ENCODE results near the gene WDFY4.

WDFY4 gene

GRCh38 chr10:48767373-48768143 is 82.9 kb downstream of the WDFY4 start:
- H3K27me3 ChIP-seq (ENCODE audit: control insufficient read depth, insufficient read depth, low read length), result no peaks in the 10 kb centered on the region
- no peak overlapping the region for H3K4me3 ChIP-seq (ENCODE audit: low read length)
- H3K9ac ChIP-seq (ENCODE audit: low read length), result no peak overlapping the region
- no peaks in the 10 kb centered on the region for H3K4me1 ChIP-seq (ENCODE audit: control insufficient read depth, insufficient read depth, low read length)
- H3K36me3 ChIP-seq (ENCODE audit: control insufficient read depth, insufficient read depth, low read length), result no peaks in the 10 kb centered on the region
- no peak overlapping the region for H3K27ac ChIP-seq (ENCODE audit: low read depth, low read length)

DNA sequence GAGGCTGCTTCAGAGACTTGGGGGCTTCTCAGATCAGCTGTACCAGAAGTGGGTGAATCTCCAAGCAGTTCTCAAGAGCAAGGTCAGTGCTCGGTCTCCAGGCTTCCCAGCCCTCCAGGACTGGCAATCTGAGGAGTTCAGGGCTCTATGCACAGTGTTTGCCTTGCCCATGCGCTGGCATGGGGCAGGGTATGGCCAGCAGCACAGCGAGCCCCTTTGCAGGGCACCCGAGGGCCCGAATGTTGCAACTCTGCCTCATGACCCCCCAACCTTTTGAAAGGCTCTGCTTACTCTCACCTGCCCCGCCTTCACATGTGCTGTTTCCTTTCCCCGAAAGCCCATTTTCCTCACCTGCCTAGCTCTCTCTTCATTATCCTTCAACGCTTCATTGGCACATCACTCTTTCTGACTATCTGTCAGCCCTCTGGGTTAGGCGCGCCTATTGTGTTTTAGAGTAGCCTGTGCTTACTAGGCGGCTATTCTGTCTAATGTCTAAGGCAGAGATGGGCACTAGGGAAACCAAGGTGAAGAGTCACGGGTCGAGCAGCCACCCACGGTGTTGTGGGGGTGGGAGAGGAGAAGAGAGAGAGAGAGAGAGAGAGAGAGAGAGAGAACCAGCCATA is 83.6 kb downstream of the WDFY4 start:
- Histone ChIP-seq H3K27ac (ENCODE audit: low read depth, low read length) (no peak overlapping the region), H3K4me3 (ENCODE audit: low read length) (no peak overlapping the region), H3K36me3 (ENCODE audit: control insufficient read depth, insufficient read depth, low read length) (no peaks in the 10 kb centered on the region), H3K4me1 (ENCODE audit: control insufficient read depth, insufficient read depth, low read length) (no peaks in the 10 kb centered on the region), H3K9ac (ENCODE audit: low read length) (no peak overlapping the region), H3K27me3 (ENCODE audit: control insufficient read depth, insufficient read depth, low read length) (no peaks in the 10 kb centered on the region)

DNA sequence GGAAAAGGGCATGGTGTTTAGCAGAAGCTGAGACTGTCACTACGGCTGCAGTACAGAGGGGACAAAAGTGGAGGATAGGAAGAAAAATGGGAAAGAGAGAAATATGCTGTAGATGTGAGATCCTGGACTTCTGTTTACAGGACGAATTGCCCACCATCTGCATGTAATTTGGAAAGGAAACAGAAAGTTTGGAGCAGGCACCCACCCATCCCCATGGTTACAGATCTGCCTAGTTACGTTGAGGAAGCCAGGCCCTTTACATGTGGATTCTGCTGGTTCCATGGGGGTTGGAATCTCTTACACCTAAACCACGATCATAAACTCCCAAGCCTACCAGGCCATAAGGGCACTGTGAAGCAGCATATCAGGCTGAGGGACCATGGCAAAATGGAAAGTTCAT is 84.3 kb downstream of the WDFY4 start:
- Histone ChIP-seq H3K4me1 (ENCODE audit: control insufficient read depth, insufficient read depth, low read length) (no peaks in the 10 kb centered on the region), H3K36me3 (ENCODE audit: control insufficient read depth, insufficient read depth, low read length) (no peaks in the 10 kb centered on the region), H3K9ac (ENCODE audit: low read length) (no peak overlapping the region), H3K27me3 (ENCODE audit: control insufficient read depth, insufficient read depth, low read length) (no peaks in the 10 kb centered on the region), H3K27ac (ENCODE audit: low read depth, low read length) (no peak overlapping the region), H3K4me3 (ENCODE audit: low read length) (no peak overlapping the region)

DNA sequence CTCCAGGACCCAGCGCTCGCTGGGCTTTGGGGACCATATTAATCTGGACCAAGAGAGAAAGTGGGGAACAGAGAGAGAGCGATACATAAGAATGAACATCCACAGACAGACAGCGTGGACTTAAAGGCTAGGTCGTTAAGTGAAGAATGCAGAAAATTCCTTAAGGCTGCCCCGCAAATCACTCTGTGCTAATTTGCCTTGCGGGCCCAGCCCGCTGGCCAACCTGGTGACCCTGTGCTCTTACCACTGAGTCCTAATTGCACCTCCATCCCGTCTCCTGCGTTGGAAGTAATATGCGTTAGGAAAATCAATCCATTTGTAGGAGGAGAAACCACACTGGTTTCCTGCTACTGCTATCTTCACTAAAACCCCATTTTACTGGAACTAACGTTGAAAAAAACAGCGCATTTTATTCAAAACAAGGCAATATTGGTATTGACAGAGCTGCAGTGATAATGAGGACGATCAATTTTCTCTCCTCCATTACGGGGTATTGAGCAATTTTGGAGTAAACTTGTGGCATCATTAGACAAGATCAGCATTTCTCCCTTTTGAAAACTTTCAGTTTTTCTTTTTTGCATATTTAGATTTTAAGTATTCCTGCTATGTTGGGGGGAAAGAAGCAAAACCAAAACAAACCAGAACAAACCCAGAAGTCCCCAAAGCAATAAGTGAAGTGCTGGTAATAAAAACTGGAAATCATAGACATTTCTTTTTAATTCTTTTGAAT is 85.2 kb downstream of the WDFY4 start:
- Histone ChIP-seq H3K27me3 (ENCODE audit: control insufficient read depth, insufficient read depth, low read length) (no peaks in the 10 kb centered on the region), H3K27ac (ENCODE audit: low read depth, low read length) (no peak overlapping the region), H3K36me3 (ENCODE audit: control insufficient read depth, insufficient read depth, low read length) (no peaks in the 10 kb centered on the region), H3K4me3 (ENCODE audit: low read length) (no peak overlapping the region), H3K4me1 (ENCODE audit: control insufficient read depth, insufficient read depth, low read length) (no peaks in the 10 kb centered on the region), H3K9ac (ENCODE audit: low read length) (no peak overlapping the region)

- no peak overlapping the region for H3K9ac ChIP-seq (ENCODE audit: low read length)
- no peak overlapping the region for H3K27ac ChIP-seq (ENCODE audit: low read depth, low read length)
- H3K27me3 ChIP-seq (ENCODE audit: control insufficient read depth, insufficient read depth, low read length), result no peaks in the 10 kb centered on the region
- H3K4me3 ChIP-seq (ENCODE audit: low read length), result no peak overlapping the region
- no peaks in the 10 kb centered on the region for H3K36me3 ChIP-seq (ENCODE audit: control insufficient read depth, insufficient read depth, low read length)
- H3K4me1 ChIP-seq (ENCODE audit: control insufficient read depth, insufficient read depth, low read length), result no peaks in the 10 kb centered on the region
Measured at GRCh38 chr10:48770561-48771089, 86.0 kb downstream of the WDFY4 start.

DNA sequence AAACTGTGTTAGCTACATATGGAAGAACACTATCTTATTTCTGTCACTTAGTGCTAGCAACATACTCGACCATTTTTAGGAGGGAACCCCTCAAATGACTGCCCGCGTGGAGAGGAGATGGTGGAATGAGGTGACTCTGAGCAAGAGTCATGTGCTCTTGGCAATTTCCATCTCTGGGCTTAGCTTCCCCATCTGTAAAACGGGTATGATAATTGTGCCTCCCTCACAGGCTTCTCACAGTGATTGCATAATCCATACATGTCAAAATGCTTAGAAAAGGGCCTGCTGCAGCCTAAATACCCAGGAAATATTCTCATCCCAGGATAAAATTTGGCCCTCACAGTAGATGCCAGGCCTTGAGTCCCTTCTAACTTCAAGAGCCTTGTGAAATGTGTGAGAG is 86.6 kb downstream of the WDFY4 start:
- Histone ChIP-seq H3K36me3 (ENCODE audit: control insufficient read depth, insufficient read depth, low read length) (no peaks in the 10 kb centered on the region), H3K9ac (ENCODE audit: low read length) (no peak overlapping the region), H3K27me3 (ENCODE audit: control insufficient read depth, insufficient read depth, low read length) (no peaks in the 10 kb centered on the region), H3K4me1 (ENCODE audit: control insufficient read depth, insufficient read depth, low read length) (no peaks in the 10 kb centered on the region), H3K27ac (ENCODE audit: low read depth, low read length) (no peak overlapping the region), H3K4me3 (ENCODE audit: low read length) (no peak overlapping the region)

DNA sequence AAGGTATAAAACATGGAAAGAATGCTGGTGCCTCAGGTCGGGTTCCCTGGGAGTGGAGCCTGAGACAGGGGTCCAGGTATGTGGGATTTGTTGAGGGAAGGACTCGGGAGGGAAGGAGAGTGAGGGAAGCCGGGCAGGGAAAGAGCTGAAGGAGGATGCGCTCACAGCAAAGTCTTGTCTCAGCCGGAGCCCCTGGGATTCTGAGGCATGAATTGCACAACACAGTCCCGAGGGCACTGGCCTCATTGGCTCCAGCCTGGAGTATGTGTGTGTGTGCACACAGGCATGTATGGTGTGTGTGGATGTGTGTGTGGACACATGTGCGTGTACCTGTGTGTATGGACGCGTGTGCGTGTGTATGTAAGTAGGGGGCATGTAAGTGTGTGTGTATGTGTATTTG is 87.4 kb downstream of the WDFY4 start:
- Histone ChIP-seq H3K4me3 (ENCODE audit: low read length) (no peak overlapping the region), H3K4me1 (ENCODE audit: control insufficient read depth, insufficient read depth, low read length) (no peaks in the 10 kb centered on the region), H3K27me3 (ENCODE audit: control insufficient read depth, insufficient read depth, low read length) (no peaks in the 10 kb centered on the region), H3K27ac (ENCODE audit: low read depth, low read length) (no peak overlapping the region), H3K36me3 (ENCODE audit: control insufficient read depth, insufficient read depth, low read length) (no peaks in the 10 kb centered on the region), H3K9ac (ENCODE audit: low read length) (no peak overlapping the region)

DNA sequence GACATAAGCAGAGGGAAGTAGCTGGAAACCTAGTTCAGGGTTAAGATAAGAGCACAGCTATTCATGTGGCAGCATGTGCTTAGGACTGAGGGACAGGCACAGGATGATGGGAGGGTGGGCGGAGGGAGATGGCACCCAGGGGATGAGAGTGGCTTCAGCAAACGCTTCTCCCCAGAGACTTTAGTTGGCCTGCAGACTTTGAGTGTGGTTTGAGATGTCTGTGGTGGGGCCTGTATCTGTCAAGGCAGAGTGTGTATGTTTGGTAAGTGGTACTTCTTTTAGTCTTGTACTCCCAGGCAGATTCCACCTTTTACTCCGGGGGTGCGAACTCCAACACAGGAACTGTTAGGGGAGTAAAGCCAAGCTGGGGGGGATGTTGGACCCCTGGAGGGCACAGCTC is 88.9 kb downstream of the WDFY4 start:
- no peaks in the 10 kb centered on the region for H3K4me1 ChIP-seq (ENCODE audit: control insufficient read depth, insufficient read depth, low read length)
- no peak overlapping the region for H3K27ac ChIP-seq (ENCODE audit: low read depth, low read length)
- no peaks in the 10 kb centered on the region for H3K27me3 ChIP-seq (ENCODE audit: control insufficient read depth, insufficient read depth, low read length)
- no peak overlapping the region for H3K9ac ChIP-seq (ENCODE audit: low read length)
- H3K4me3 ChIP-seq (ENCODE audit: low read length), result no peak overlapping the region
- H3K36me3 ChIP-seq (ENCODE audit: control insufficient read depth, insufficient read depth, low read length), result no peaks in the 10 kb centered on the region

DNA sequence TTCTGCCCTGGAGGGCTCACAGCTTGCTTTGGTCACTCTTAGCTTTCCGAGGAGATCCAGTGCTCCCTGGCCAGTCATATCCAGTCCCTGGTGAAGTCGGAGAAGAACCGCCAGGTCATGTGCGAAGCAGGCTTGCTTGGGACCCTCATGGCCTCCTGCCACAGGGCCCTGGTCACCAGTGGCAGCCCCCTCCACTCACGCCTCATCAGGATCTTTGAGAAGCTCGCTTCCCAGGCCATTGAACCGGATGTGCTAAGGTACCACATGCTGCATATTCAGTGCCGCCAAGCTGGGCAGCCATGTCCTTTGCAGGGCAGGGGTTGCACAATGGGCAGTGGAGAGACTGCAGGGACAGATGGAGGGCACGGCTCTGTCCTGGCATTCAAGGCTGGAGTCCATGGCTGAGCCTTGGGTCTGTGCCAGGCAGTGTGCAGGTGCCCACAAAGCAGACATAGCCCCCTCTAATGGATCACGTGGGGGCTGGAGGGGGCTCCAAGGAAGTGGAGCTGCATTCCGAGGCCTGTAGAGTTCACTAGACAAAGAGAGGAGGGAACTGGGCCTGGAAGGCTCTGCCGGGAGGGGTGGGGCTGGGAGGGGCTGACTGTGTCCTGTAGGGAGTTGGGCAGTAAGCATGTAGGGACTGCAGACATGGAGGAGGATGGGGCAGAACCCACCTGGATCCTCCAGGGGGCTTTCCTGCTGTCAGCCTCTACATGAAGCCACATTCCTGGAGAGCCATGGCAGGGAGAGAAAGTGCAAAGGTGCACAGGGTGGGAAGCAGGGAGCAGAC is 89.9 kb downstream of the WDFY4 start:
- no peaks in the 10 kb centered on the region for H3K4me1 ChIP-seq (ENCODE audit: control insufficient read depth, insufficient read depth, low read length)
- H3K36me3 ChIP-seq (ENCODE audit: control insufficient read depth, insufficient read depth, low read length), result no peaks in the 10 kb centered on the region
- no peak overlapping the region for H3K9ac ChIP-seq (ENCODE audit: low read length)
- no peaks in the 10 kb centered on the region for H3K27me3 ChIP-seq (ENCODE audit: control insufficient read depth, insufficient read depth, low read length)
- no peak overlapping the region for H3K27ac ChIP-seq (ENCODE audit: low read depth, low read length)
- no peak overlapping the region for H3K4me3 ChIP-seq (ENCODE audit: low read length)

DNA sequence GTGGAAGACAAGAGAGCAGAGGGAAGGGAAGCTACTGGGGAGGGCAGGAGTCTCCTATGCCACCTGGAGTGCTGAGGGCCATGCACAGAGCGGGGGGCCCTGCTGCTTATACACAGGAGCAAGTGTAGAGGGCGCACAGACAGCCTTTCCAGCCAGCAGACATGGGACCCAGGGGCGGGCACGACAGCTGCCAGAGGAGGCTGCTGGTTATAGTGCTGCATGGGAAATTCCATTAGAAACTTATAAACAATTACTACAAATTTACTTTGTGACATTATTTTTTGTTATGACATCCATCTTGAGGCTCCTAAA is 90.5 kb downstream of the WDFY4 start:
- Histone ChIP-seq H3K4me1 (ENCODE audit: control insufficient read depth, insufficient read depth, low read length) (no peaks in the 10 kb centered on the region), H3K9ac (ENCODE audit: low read length) (no peak overlapping the region), H3K4me3 (ENCODE audit: low read length) (no peak overlapping the region), H3K36me3 (ENCODE audit: control insufficient read depth, insufficient read depth, low read length) (no peaks in the 10 kb centered on the region), H3K27ac (ENCODE audit: low read depth, low read length) (no peak overlapping the region), H3K27me3 (ENCODE audit: control insufficient read depth, insufficient read depth, low read length) (no peaks in the 10 kb centered on the region)

DNA sequence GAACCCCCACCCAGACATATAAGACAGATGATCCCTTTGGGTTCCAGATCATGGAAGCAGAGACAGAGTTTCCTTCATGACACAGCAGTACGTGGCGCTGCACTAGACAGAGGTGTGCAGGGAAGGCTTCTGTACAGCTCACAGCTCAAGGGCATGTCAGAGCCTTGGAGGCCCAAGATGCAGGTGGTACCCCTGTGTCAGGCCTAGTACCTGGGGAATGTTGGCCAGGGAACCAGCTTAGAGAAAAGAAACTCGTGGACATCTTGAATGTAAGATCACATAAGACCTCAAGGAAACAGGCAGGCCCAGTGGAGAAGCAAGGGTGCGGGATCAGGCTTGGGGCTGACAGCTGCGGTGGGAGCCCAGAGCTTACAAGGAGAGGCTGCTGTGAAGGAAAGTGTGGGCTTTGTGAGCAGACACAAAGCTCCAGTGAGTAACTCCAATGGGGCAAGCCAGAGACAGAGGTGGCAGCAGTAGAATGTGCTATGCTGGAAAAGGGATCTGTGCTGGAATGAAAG is 91.4 kb downstream of the WDFY4 start:
- no peak overlapping the region for H3K4me3 ChIP-seq (ENCODE audit: low read length)
- H3K27me3 ChIP-seq (ENCODE audit: control insufficient read depth, insufficient read depth, low read length), result no peaks in the 10 kb centered on the region
- H3K9ac ChIP-seq (ENCODE audit: low read length), result no peak overlapping the region
- H3K36me3 ChIP-seq (ENCODE audit: control insufficient read depth, insufficient read depth, low read length), result no peaks in the 10 kb centered on the region
- no peaks in the 10 kb centered on the region for H3K4me1 ChIP-seq (ENCODE audit: control insufficient read depth, insufficient read depth, low read length)
- no peak overlapping the region for H3K27ac ChIP-seq (ENCODE audit: low read depth, low read length)

GRCh38 chr10:48776528-48776927 is 91.9 kb downstream of the WDFY4 start:
- Histone ChIP-seq H3K9ac (ENCODE audit: low read length) (no peak overlapping the region), H3K4me3 (ENCODE audit: low read length) (no peak overlapping the region)

More at GRCh38 chr10:48776528-48776927, 91.9 kb downstream of the WDFY4 start:
- H3K27ac ChIP-seq (ENCODE audit: low read depth, low read length), result no peak overlapping the region
- H3K27me3 ChIP-seq (ENCODE audit: control insufficient read depth, insufficient read depth, low read length), result no peaks in the 10 kb centered on the region
- H3K4me1 ChIP-seq (ENCODE audit: control insufficient read depth, insufficient read depth, low read length), result no peaks in the 10 kb centered on the region
- no peaks in the 10 kb centered on the region for H3K36me3 ChIP-seq (ENCODE audit: control insufficient read depth, insufficient read depth, low read length)
